Stimulated activated CD8-positive, alpha-beta memory T cell treated with anti-CD3 and anti-CD28 coated beads, Interleukin-15, amount 100 ng/mL, for 48 hours (primary cell): ENCODE data around the gene KANSL1L.

Experiments used
- DNase-seq, 2 donors: peaks; one replicate each; pipeline ENCODE4 v3.0.0-alpha.2; 2020; ENCODE audit warnings: low read depth in 2 of 2

Gene KANSL1L

GRCh38 chr2:209993968-209994367 is 177.2 kb downstream of the KANSL1L start:
- no peak for DNase-seq

GRCh38 chr2:209990838-209991237 is 180.4 kb downstream of the KANSL1L start:
- DNase-seq: no peak

GRCh38 chr2:209988010-209988409 is 183.2 kb downstream of the KANSL1L start:
- DNase-seq: no peak

- DNase-seq: no peak
Observed at GRCh38 chr2:209986415-209986814, 184.8 kb downstream of the KANSL1L start.

- no peak for DNase-seq
Observed at GRCh38 chr2:209985874-209986273, 185.3 kb downstream of the KANSL1L start.

- DNase-seq: no peak
Observed at GRCh38 chr2:209984291-209984690, 186.9 kb downstream of the KANSL1L start.

- no peak for DNase-seq
Observed at GRCh38 chr2:209977386-209978239, 193.6 kb downstream of the KANSL1L start.

- no peak for DNase-seq
Observed at GRCh38 chr2:209976698-209977385, 194.4 kb downstream of the KANSL1L start.

GRCh38 chr2:209974576-209974975 is 196.6 kb downstream of the KANSL1L start:
- DNase-seq: no peak

GRCh38 chr2:209973328-209973727 is 197.9 kb downstream of the KANSL1L start:
- DNase-seq: no peak
